H1 (cell line): ENCODE measurements around the gene SLC5A11. TPM values are rescaled to one million over a fixed set of nuclear protein-coding genes. Genes with fewer than 3 reads are reported as not detected.

ENCODE experiments used
- CTCF ChIA-PET: fragments of 300-600 bp; sonication (Branson Sonifier 250); formaldehyde crosslinking; loops from one replicate; lab custom pipeline; 2021; ENCODE audit not compliant: partially characterized antibody; lab: Charles Lee
- POLR2A ChIA-PET: fragments of 300-600 bp; sonication (Branson Sonifier 250); formaldehyde crosslinking; loops from one replicate; lab custom pipeline; 2021; ENCODE audit warnings: inconsistent platforms; ENCODE audit not compliant: partially characterized antibody; lab: Charles Lee
- DNase-seq, 2 experiments: peaks; one replicate each; pipeline versions ENCODE4 v3.0.0 to v3.0.0-alpha.2; 2010 to 2022; ENCODE audit warnings: low spot score in 2 of 2, low read depth in 1 of 2, mixed read lengths in 1 of 2
- FAIRE-seq: peaks from 2 replicates; lab custom pipeline; 2011; peaks lifted over from hg19 to GRCh38; lab: Jason Lieb, UNC
- H2AFZ ChIP-seq: 2 replicates; pipeline ENCODE4 v1.8.1; 2012; ENCODE audit warnings: low read length, inconsistent platforms
- H2AK5ac ChIP-seq: 2 replicates; pipeline ENCODE4 v1.6.1; 2013; ENCODE audit warnings: low read depth, low read length
- H2BK120ac ChIP-seq: replicated peaks from 2 replicates; pipeline ENCODE3; 2013; ENCODE audit warnings: low read depth, low read length, inconsistent platforms
- H2BK12ac ChIP-seq: 2 replicates; pipeline ENCODE4 v1.6.1; 2013; ENCODE audit warnings: low read depth, low read length
- H2BK15ac ChIP-seq: 2 replicates; pipeline ENCODE4 v1.6.1; 2013; ENCODE audit warnings: low read length
- H2BK20ac ChIP-seq: 2 replicates; pipeline ENCODE4 v1.6.1; 2013; ENCODE audit warnings: low read length
- H2BK5ac ChIP-seq: 2 replicates; pipeline ENCODE4 v1.6.1; 2013; ENCODE audit warnings: low read depth, low read length
- H3K14ac ChIP-seq: 2 replicates; pipeline ENCODE4 v1.6.1; 2013; ENCODE audit warnings: inconsistent platforms; ENCODE audit not compliant: insufficient read length
- H3K18ac ChIP-seq: 2 replicates; pipeline ENCODE4 v1.6.1; 2013; ENCODE audit warnings: low read length; ENCODE audit errors: extremely low read depth
- H3K23ac ChIP-seq: 2 replicates; pipeline ENCODE4 v1.6.1; 2013; ENCODE audit warnings: inconsistent platforms; ENCODE audit not compliant: insufficient read length
- H3K23me2 ChIP-seq: 2 replicates; pipeline ENCODE4 v1.6.1; 2013; ENCODE audit warnings: low read depth, low read length
- H3K27ac ChIP-seq: 2 replicates; pipeline ENCODE4 v1.6.1; 2011; ENCODE audit warnings: low read depth, low read length, inconsistent platforms
- H3K27me3 ChIP-seq, 4 experiments: replicated peaks in 1 of 4; 1 replicate in 1 of 4; 2 replicates in 3 of 4; pipeline versions ENCODE4 v1.6.1 to v1.8.1; 2011 to 2013; ENCODE audit warnings: low read length in 3 of 4, mild to moderate bottlenecking in 3 of 4, inconsistent platforms in 2 of 4, mixed read lengths in 2 of 4, moderate library complexity in 1 of 4; ENCODE audit not compliant: control insufficient read depth in 3 of 4, insufficient read depth in 3 of 4; ENCODE audit errors: extremely low read depth in 1 of 4
- H3K36me3 ChIP-seq, 4 experiments: 2 replicates each; pipeline versions ENCODE4 v1.6.1 to v1.8.1; 2011 to 2013; ENCODE audit warnings: mild to moderate bottlenecking in 4 of 4, low read length in 3 of 4, moderate library complexity in 2 of 4, control low read depth in 1 of 4, inconsistent platforms in 1 of 4; ENCODE audit not compliant: insufficient read depth in 4 of 4, control insufficient read depth in 2 of 4
- H3K4ac ChIP-seq: replicated peaks from 2 replicates; pipeline ENCODE3; 2013; ENCODE audit warnings: low read length, low read depth, mixed read lengths, inconsistent platforms; ENCODE audit not compliant: insufficient read length
- H3K4me1 ChIP-seq, 4 experiments: replicated peaks in 1 of 4; 1 replicate in 1 of 4; 2 replicates in 3 of 4; pipeline versions ENCODE4 v1.6.1 to v1.8.1; 2011 to 2013; ENCODE audit warnings: low read length in 3 of 4, inconsistent platforms in 2 of 4, mixed read lengths in 1 of 4; ENCODE audit not compliant: insufficient read depth in 4 of 4, control insufficient read depth in 3 of 4
- H3K4me2 ChIP-seq, 2 experiments: 2 replicates each; pipeline versions ENCODE4 v1.6.1 to v1.8.1; 2011 to 2013; ENCODE audit warnings: low read depth in 2 of 2, low read length in 2 of 2, control low read depth in 1 of 2, inconsistent platforms in 1 of 2, mild to moderate bottlenecking in 1 of 2; ENCODE audit not compliant: insufficient read depth in 1 of 2
- H3K4me3 ChIP-seq, 4 experiments: fragments of 200-600, 300-600 bp in 1 of 4; sonication (generic), shearing (Covaris generic), sonication (Bioruptor Twin) in 1 of 4; 2 replicates each; pipeline versions ENCODE4 v1.5.1 to v1.8.1; 2011 to 2016; ENCODE audit warnings: low read length in 4 of 4, low read depth in 3 of 4, control low read depth in 2 of 4, inconsistent platforms in 2 of 4, mild to moderate bottlenecking in 2 of 4, mixed read lengths in 1 of 4, moderate library complexity in 1 of 4; ENCODE audit not compliant: insufficient read depth in 2 of 4; ENCODE audit errors: extremely low read depth in 1 of 4
- H3K56ac ChIP-seq: replicated peaks from 2 replicates; pipeline ENCODE3; 2013; ENCODE audit warnings: low read depth, mild to moderate bottlenecking, mixed read lengths, low read length, inconsistent platforms; ENCODE audit not compliant: insufficient read length
- H3K79me1 ChIP-seq: 2 replicates; pipeline ENCODE4 v1.6.1; 2013; ENCODE audit warnings: low read depth, low read length, control low read depth
- H3K79me2 ChIP-seq, 2 experiments: 2 replicates each; pipeline versions ENCODE4 v1.6.1 to v1.8.1; 2012 to 2013; ENCODE audit warnings: low read length in 2 of 2, mild to moderate bottlenecking in 2 of 2, inconsistent platforms in 1 of 2; ENCODE audit not compliant: insufficient read depth in 2 of 2, control insufficient read depth in 1 of 2
- H3K9ac ChIP-seq, 4 experiments: replicated peaks in 1 of 4; 1 replicate in 1 of 4; 2 replicates in 3 of 4; pipeline versions ENCODE4 v1.6.1 to v1.8.1; 2011 to 2013; ENCODE audit warnings: low read depth in 3 of 4, low read length in 3 of 4, control low read depth in 2 of 4, mild to moderate bottlenecking in 2 of 4, moderate library complexity in 2 of 4, inconsistent platforms in 1 of 4; ENCODE audit errors: extremely low read depth in 1 of 4
- H3K9me3 ChIP-seq, 2 experiments: 2 replicates each; pipeline versions ENCODE4 v1.6.1 to v1.8.1; 2012 to 2013; ENCODE audit warnings: mild to moderate bottlenecking in 2 of 2, moderate library complexity in 2 of 2, control low read depth in 1 of 2, inconsistent platforms in 1 of 2, low read depth in 1 of 2, low read length in 1 of 2, mixed read lengths in 1 of 2; ENCODE audit not compliant: insufficient read depth in 2 of 2
- H4K20me1 ChIP-seq, 2 experiments: replicated peaks in 1 of 2; 2 replicates each; pipeline versions ENCODE3 to v1.8.1; 2011 to 2013; ENCODE audit warnings: inconsistent platforms in 2 of 2, low read length in 2 of 2, mild to moderate bottlenecking in 1 of 2; ENCODE audit not compliant: insufficient read depth in 2 of 2, control insufficient read depth in 1 of 2
- H4K5ac ChIP-seq: 2 replicates; pipeline ENCODE4 v1.6.1; 2013; ENCODE audit warnings: low read length, low read depth, mixed read lengths, inconsistent platforms; ENCODE audit not compliant: insufficient read length
- H4K8ac ChIP-seq: 2 replicates; pipeline ENCODE4 v1.8.0; 2013; ENCODE audit warnings: mild to moderate bottlenecking, moderate library complexity, low read length, inconsistent platforms; ENCODE audit not compliant: insufficient read depth; ENCODE audit errors: extremely low read depth
- H4K91ac ChIP-seq: replicated peaks from 2 replicates; pipeline ENCODE3; 2013; ENCODE audit warnings: low read length, mixed read lengths, inconsistent platforms; ENCODE audit not compliant: insufficient read length
- BCL11A ChIP-seq, 2 experiments: IDR thresholded peaks; one replicate each; pipeline ENCODE4 v1.6.1; 2011; ENCODE audit warnings: low read depth in 2 of 2, low read length in 2 of 2, mild to moderate bottlenecking in 2 of 2
- CBX8 ChIP-seq: fragments of 300-800, 300-1000 bp; sonication (generic); IDR thresholded peaks from 2 replicates; pipeline ENCODE4 v1.7.1; 2016; ENCODE audit warnings: low read depth, low read length, borderline replicate concordance
- CEBPB ChIP-seq: IDR thresholded peaks from 2 replicates; pipeline ENCODE4 v1.6.1; 2012; ENCODE audit warnings: low read depth, low read length
- JUND ChIP-seq: IDR thresholded peaks from 2 replicates; pipeline ENCODE4 v1.6.1; 2011; ENCODE audit warnings: mild to moderate bottlenecking, improper control_type of control experiment, low read length
- NANOG ChIP-seq: IDR thresholded peaks from 2 replicates; pipeline ENCODE4 v1.6.1; 2011; ENCODE audit warnings: low read length, low read depth, mild to moderate bottlenecking, inconsistent platforms; ENCODE audit not compliant: insufficient read depth, poor library complexity, severe bottlenecking
- RFX5 ChIP-seq: IDR thresholded peaks from 2 replicates; pipeline ENCODE4 v1.6.1; 2011; ENCODE audit warnings: low read depth, low read length, improper control_type of control experiment, borderline replicate concordance
- RXRA ChIP-seq: IDR thresholded peaks from 2 replicates; pipeline ENCODE4 v1.6.1; 2011; ENCODE audit warnings: low read depth, mild to moderate bottlenecking, low read length, moderate library complexity; ENCODE audit not compliant: insufficient read depth
- SAP30 ChIP-seq: fragments of 300-600 bp; sonication (generic); IDR thresholded peaks from 2 replicates; pipeline ENCODE4 v1.7.1; 2012; ENCODE audit warnings: low read length, moderate library complexity, mild to moderate bottlenecking, inconsistent platforms; ENCODE audit not compliant: insufficient read depth, insufficient replicate concordance
- SIN3A ChIP-seq, 2 experiments: IDR thresholded peaks in 1 of 2; conservative IDR thresholded peaks in 1 of 2; 2 replicates each; pipeline ENCODE4 v1.6.1; 2011 to 2012; ENCODE audit warnings: low read length in 2 of 2, improper control_type of control experiment in 1 of 2, low read depth in 1 of 2, mild to moderate bottlenecking in 1 of 2
- WGBS, 2 experiments: shearing (Covaris generic) in 1 of 2; methylation state at CpG; one replicate each; pipeline versions ENCODE4 v1.1.6 to v1.1.7; 2013 to 2015; ENCODE audit warnings: low lambda C conversion rate in 2 of 2, mixed read lengths in 2 of 2, inconsistent platforms in 1 of 2, low coverage in 1 of 2, missing lambda C conversion rate in 1 of 2; ENCODE audit not compliant: insufficient replicate concordance in 2 of 2, insufficient coverage in 1 of 2, insufficient read length in 1 of 2; ENCODE audit errors: extremely low coverage in 1 of 2, missing lambda C conversion rate in 1 of 2; 5-methylcytosine and 5-hydroxymethylcytosine counted together
- polyA plus RNA-seq, 7 experiments: library from polyadenylated mRNA; depleted of rRNA in 3 of 7; stranded (reverse) in 5 of 7; unstranded in 2 of 7; fragments of >200 nt in 5 of 7; fragments of 200-250 nt in 2 of 7; gene quantifications; 1 replicate in 5 of 7; 2 replicates in 1 of 7; 4 replicates in 1 of 7; pipeline versions ENCODE4 v1.2.1 to v1.2.3, GENCODE V29; 2011 to 2013; ENCODE audit warnings: missing spikeins in 2 of 7, mixed read lengths in 2 of 7
- total RNA-seq: library from RNA; stranded (reverse); fragmentation: NEBNext Ultra II Directional; extraction: Animal tissue kit (Norgen Biotek cat#: 25700); gene quantifications from 2 replicates; pipeline ENCODE4 v1.2.1, GENCODE V29; 2021
- TF ChIP-seq, protein P1 (sequence below), 3 experiments: IDR thresholded peaks; 1 replicate in 2 of 3; 2 replicates in 1 of 3; pipeline versions ENCODE4 v1.5.1 to v1.6.1; 2011; ENCODE audit warnings: low read length in 3 of 3, mild to moderate bottlenecking in 3 of 3, inconsistent platforms in 2 of 3, low read depth in 1 of 3, moderate library complexity in 1 of 3; ENCODE audit not compliant: insufficient read depth in 1 of 3; ENCODE audit errors: control extremely low read depth in 1 of 3
- TF ChIP-seq, protein P2 (sequence below): IDR thresholded peaks from 2 replicates; pipeline ENCODE4 v1.6.1; 2012; ENCODE audit warnings: inconsistent platforms

Gene SLC5A11
- total and polyA plus RNA-seq, 2 of the 8 experiments (the other 6 are each of a cell fraction or from before 2014, with no cell fraction given): 0.26 to 0.59 TPM

DNA sequence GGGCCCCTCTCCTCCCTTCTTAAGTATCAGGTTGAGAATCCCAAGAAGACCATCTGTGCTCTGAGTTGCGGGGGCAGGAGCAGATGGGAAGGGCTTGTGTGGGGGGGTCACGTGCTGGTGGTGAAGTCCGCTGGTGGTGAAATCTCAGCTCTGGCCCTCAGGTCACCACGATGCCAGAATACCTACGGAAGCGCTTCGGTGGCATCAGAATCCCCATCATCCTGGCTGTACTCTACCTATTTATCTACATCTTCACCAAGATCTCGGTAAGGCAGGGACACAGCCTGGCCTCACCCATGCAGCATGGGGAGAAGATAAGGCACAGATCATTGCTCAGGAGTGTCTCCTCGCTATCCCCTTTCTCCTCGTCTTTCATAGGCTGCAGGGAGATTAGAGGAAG is 29.7 kb downstream of the SLC5A11 start:
- H2BK12ac ChIP-seq: no peak overlapping the region
- no peak overlapping the region for H3K18ac ChIP-seq
- no peak overlapping the region for H2BK15ac ChIP-seq
- POLR2A ChIA-PET: no interaction called here
- H3K56ac ChIP-seq: no peak overlapping the region
- H2BK20ac ChIP-seq: no peak overlapping the region
- no peak overlapping the region for H3K4me3 ChIP-seq
- H3K9me3 ChIP-seq: peaks cover 0 to 5% of the 10 kb centered on the region in 2 experiments; a peak in 1 of 4 replicates
- no peak overlapping the region for H4K8ac ChIP-seq
- no peak overlapping the region for H2AFZ ChIP-seq
- H2AK5ac ChIP-seq: no peak overlapping the region
- H2BK5ac ChIP-seq: no peak overlapping the region
- H3K14ac ChIP-seq: no peak overlapping the region
- no peaks in the 10 kb centered on the region for H3K36me3 ChIP-seq
- H4K91ac ChIP-seq: no peak overlapping the region
- no peak overlapping the region for H3K23ac ChIP-seq
- no peak overlapping the region for H3K4me2 ChIP-seq
- no peak overlapping the region for H4K5ac ChIP-seq
- no peak overlapping the region for H3K27ac ChIP-seq
- no peak overlapping the region for H3K9ac ChIP-seq
- no peaks in the 10 kb centered on the region for H3K79me2 ChIP-seq
- H2BK120ac ChIP-seq: no peak overlapping the region
- no peaks in the 10 kb centered on the region for H4K20me1 ChIP-seq
- 89% methylated on average over 10 of the region's 10 CpGs; no CpG with 5 or more reads in 1 of the 2 experiments for WGBS, 2 experiments
- H3K4ac ChIP-seq: no peak overlapping the region
- no peaks in the 10 kb centered on the region for H3K4me1 ChIP-seq
- no peaks in the 10 kb centered on the region for H3K79me1 ChIP-seq
- DNase-seq: no peak
- FAIRE-seq: no peak
- H3K27me3 ChIP-seq: no peaks in the 10 kb centered on the region
- CTCF ChIA-PET: interaction anchor here (0.8 kb wide), 1 partner anchor 59 kb away, joined by 3 read pairs; no protein-coding TSS in a partner anchor
- no peaks in the 10 kb centered on the region for H3K23me2 ChIP-seq
- TF ChIP-seq CEBPB: no peak
- no peak for TF ChIP-seq RXRA
- TF ChIP-seq BCL11A (IDR thresholded peaks at IDR 0.05; ENCODE audit: low read depth in 2 of 2, low read length in 2 of 2): no peak
- no peak for TF ChIP-seq CBX8
- TF ChIP-seq, protein P1, sequence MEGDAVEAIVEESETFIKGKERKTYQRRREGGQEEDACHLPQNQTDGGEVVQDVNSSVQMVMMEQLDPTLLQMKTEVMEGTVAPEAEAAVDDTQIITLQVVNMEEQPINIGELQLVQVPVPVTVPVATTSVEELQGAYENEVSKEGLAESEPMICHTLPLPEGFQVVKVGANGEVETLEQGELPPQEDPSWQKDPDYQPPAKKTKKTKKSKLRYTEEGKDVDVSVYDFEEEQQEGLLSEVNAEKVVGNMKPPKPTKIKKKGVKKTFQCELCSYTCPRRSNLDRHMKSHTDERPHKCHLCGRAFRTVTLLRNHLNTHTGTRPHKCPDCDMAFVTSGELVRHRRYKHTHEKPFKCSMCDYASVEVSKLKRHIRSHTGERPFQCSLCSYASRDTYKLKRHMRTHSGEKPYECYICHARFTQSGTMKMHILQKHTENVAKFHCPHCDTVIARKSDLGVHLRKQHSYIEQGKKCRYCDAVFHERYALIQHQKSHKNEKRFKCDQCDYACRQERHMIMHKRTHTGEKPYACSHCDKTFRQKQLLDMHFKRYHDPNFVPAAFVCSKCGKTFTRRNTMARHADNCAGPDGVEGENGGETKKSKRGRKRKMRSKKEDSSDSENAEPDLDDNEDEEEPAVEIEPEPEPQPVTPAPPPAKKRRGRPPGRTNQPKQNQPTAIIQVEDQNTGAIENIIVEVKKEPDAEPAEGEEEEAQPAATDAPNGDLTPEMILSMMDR (IDR thresholded peaks at IDR 0.05; ENCODE audit: control extremely low read depth in 1 of 3, insufficient read depth in 1 of 3, low read depth in 1 of 3, low read length in 3 of 3): no peak
- no peak for TF ChIP-seq NANOG
- no peak for TF ChIP-seq SIN3A (conservative IDR thresholded peaks at IDR 0.05 in 1 of 2, IDR thresholded peaks at IDR 0.05 in 1 of 2; ENCODE audit: low read depth in 1 of 2, low read length in 2 of 2)
- no peak for TF ChIP-seq JUND
- TF ChIP-seq, protein P2, sequence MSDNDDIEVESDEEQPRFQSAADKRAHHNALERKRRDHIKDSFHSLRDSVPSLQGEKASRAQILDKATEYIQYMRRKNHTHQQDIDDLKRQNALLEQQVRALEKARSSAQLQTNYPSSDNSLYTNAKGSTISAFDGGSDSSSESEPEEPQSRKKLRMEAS: no peak
- no peak for TF ChIP-seq SAP30
- TF ChIP-seq RFX5: no peak
